IMR-90 (cell line): Measurements from ENCODE around the gene SLC26A5. TPM values are rescaled to one million over a fixed set of nuclear protein-coding genes. Genes with fewer than 3 reads are reported as not detected.

Experiments used
- ATAC-seq: fragments of 200-7000 bp; cut with Tn5 transposase; 2 replicates; pipeline ENCODE4 v1.9.1; 2020; ENCODE audit warnings: low read depth, mild to moderate bottlenecking, moderate library complexity
- BruUV-seq: library from RNA; stranded (reverse); fragments of 400-500 nt; replicated peaks from 2 replicates; lab custom pipeline; 2021; lab: Mats Ljungman, UMichigan
- CTCF ChIA-PET: fragments of 300-600 bp; formaldehyde crosslinking; extraction: SDS; loops from one replicate; lab custom pipeline; 2021; ENCODE audit warnings: antibody characterized with exemption; lab: Yijun Ruan, JAX
- POLR2A ChIA-PET: fragments of 300-600 bp; sonication (Branson Sonifier 250); formaldehyde crosslinking; loops from one replicate; lab custom pipeline; 2022; ENCODE audit warnings: antibody characterized with exemption; ENCODE audit not compliant: unreplicated experiment; lab: Charles Lee
- DNase-seq: peaks from one replicate; pipeline ENCODE4 v3.0.0; 2013
- H2AFZ ChIP-seq: replicated peaks from 2 replicates; pipeline ENCODE3; 2013; ENCODE audit warnings: low read length, mild to moderate bottlenecking; ENCODE audit not compliant: poor library complexity
- H2AK5ac ChIP-seq: 2 replicates; pipeline ENCODE4 v1.6.1; 2013; ENCODE audit warnings: low read depth, low read length, inconsistent platforms
- H2AK9ac ChIP-seq: replicated peaks from 2 replicates; pipeline ENCODE3; 2013; ENCODE audit warnings: mild to moderate bottlenecking, low read depth, low read length, moderate library complexity; ENCODE audit not compliant: poor library complexity
- H2BK120ac ChIP-seq: 2 replicates; pipeline ENCODE4 v1.6.1; 2013; ENCODE audit warnings: low read depth, low read length, inconsistent platforms
- H2BK15ac ChIP-seq: 3 replicates; pipeline ENCODE4 v1.6.1; 2013; ENCODE audit warnings: low read depth, low read length, inconsistent platforms
- H2BK20ac ChIP-seq: 2 replicates; pipeline ENCODE4 v1.6.1; 2013; ENCODE audit warnings: low read depth, mild to moderate bottlenecking, inconsistent platforms, low read length, moderate library complexity
- H2BK5ac ChIP-seq: 2 replicates; pipeline ENCODE4 v1.6.1; 2013; ENCODE audit warnings: mild to moderate bottlenecking, low read depth, low read length, inconsistent platforms; ENCODE audit not compliant: poor library complexity, severe bottlenecking
- H3K14ac ChIP-seq: replicated peaks from 2 replicates; pipeline ENCODE4 v1.6.1; 2013; ENCODE audit warnings: low read depth, low read length, inconsistent platforms
- H3K18ac ChIP-seq: 2 replicates; pipeline ENCODE4 v1.6.1; 2013; ENCODE audit warnings: low read depth, low read length, control low read depth
- H3K23ac ChIP-seq: 2 replicates; pipeline ENCODE4 v1.6.1; 2013; ENCODE audit warnings: low read depth, low read length, inconsistent platforms
- H3K27ac ChIP-seq: 2 replicates; pipeline ENCODE4 v1.5.1; 2013; ENCODE audit warnings: mild to moderate bottlenecking, control low read depth, low read length; ENCODE audit not compliant: insufficient read depth
- H3K27me3 ChIP-seq: 2 replicates; pipeline ENCODE4 v1.6.1; 2013; ENCODE audit warnings: low read length; ENCODE audit not compliant: control insufficient read depth, insufficient read depth
- H3K36me3 ChIP-seq: 2 replicates; pipeline ENCODE4 v1.6.1; 2013; ENCODE audit warnings: low read length, mixed read lengths; ENCODE audit not compliant: control insufficient read depth, insufficient read depth
- H3K4ac ChIP-seq: 2 replicates; pipeline ENCODE4 v1.6.1; 2013; ENCODE audit warnings: low read depth, low read length, inconsistent platforms
- H3K4me1 ChIP-seq: 2 replicates; pipeline ENCODE4 v1.6.1; 2013; ENCODE audit warnings: low read length, mixed read lengths; ENCODE audit not compliant: control insufficient read depth, insufficient read depth
- H3K4me2 ChIP-seq: 2 replicates; pipeline ENCODE4 v1.6.1; 2013; ENCODE audit warnings: low read depth, mild to moderate bottlenecking, control low read depth, low read length, moderate library complexity
- H3K4me3 ChIP-seq: 2 replicates; pipeline ENCODE4 v1.5.1; 2013; ENCODE audit warnings: low read depth, mild to moderate bottlenecking, control low read depth, low read length, moderate library complexity; ENCODE audit not compliant: insufficient read depth
- H3K56ac ChIP-seq: 2 replicates; pipeline ENCODE4 v1.6.1; 2013; ENCODE audit warnings: low read length, inconsistent platforms; ENCODE audit not compliant: insufficient read depth; ENCODE audit errors: extremely low read depth
- H3K79me1 ChIP-seq, 2 experiments: 2 replicates each; pipeline ENCODE4 v1.6.1; 2013; ENCODE audit warnings: low read length in 2 of 2, inconsistent platforms in 1 of 2, low read depth in 1 of 2
- H3K9ac ChIP-seq: 2 replicates; pipeline ENCODE4 v1.6.1; 2013; ENCODE audit warnings: low read depth, low read length, control low read depth
- H3K9me1 ChIP-seq: 2 replicates; pipeline ENCODE4 v1.6.1; 2013; ENCODE audit warnings: low read length, inconsistent platforms; ENCODE audit not compliant: insufficient read depth
- H3K9me3 ChIP-seq: 2 replicates; pipeline ENCODE4 v1.6.1; 2013; ENCODE audit warnings: low read length; ENCODE audit not compliant: control insufficient read depth, insufficient read depth
- H4K20me1 ChIP-seq: 2 replicates; pipeline ENCODE4 v1.6.1; 2013; ENCODE audit warnings: low read length, inconsistent platforms; ENCODE audit not compliant: insufficient read depth
- H4K5ac ChIP-seq: 2 replicates; pipeline ENCODE4 v1.6.1; 2013; ENCODE audit warnings: mild to moderate bottlenecking, low read depth, low read length, control low read depth
- H4K8ac ChIP-seq, 2 experiments: 2 replicates each; pipeline ENCODE4 v1.6.1; 2013; ENCODE audit warnings: low read depth in 2 of 2, low read length in 2 of 2, control low read depth in 1 of 2, inconsistent platforms in 1 of 2
- H4K91ac ChIP-seq: 2 replicates; pipeline ENCODE4 v1.6.1; 2013; ENCODE audit warnings: low read depth, low read length, inconsistent platforms; ENCODE audit not compliant: insufficient read depth
- BHLHE40 ChIP-seq: fragments of 150-350 bp; IDR thresholded peaks from 2 replicates; pipeline ENCODE4 v1.6.1; 2016; ENCODE audit warnings: mild to moderate bottlenecking, low read depth, low read length
- CEBPB ChIP-seq: IDR thresholded peaks from 2 replicates; pipeline ENCODE4 v1.6.1; 2012; ENCODE audit warnings: low read depth, low read length, improper control_type of control experiment
- MAZ ChIP-seq: IDR thresholded peaks from 2 replicates; pipeline ENCODE4 v1.6.1; 2012; ENCODE audit warnings: low read depth, mild to moderate bottlenecking, low read length, improper control_type of control experiment, moderate library complexity, borderline replicate concordance
- MXI1 ChIP-seq: IDR thresholded peaks from 2 replicates; pipeline ENCODE4 v1.6.1; 2012; ENCODE audit warnings: low read depth, mild to moderate bottlenecking, low read length, moderate library complexity, borderline replicate concordance
- POLR2A ChIP-seq: IDR thresholded peaks from 2 replicates; pipeline ENCODE4 v1.6.1; 2012; ENCODE audit warnings: mild to moderate bottlenecking, low read depth, low read length
- RFX5 ChIP-seq: IDR thresholded peaks from 2 replicates; pipeline ENCODE4 v1.8.0; 2012; ENCODE audit warnings: low read depth, mild to moderate bottlenecking, low read length, moderate library complexity
- SMC3 ChIP-seq: fragments of 150-350 bp; IDR thresholded peaks from 2 replicates; pipeline ENCODE4 v1.6.1; 2016; ENCODE audit warnings: low read depth, mild to moderate bottlenecking, antibody characterized with exemption, low read length, moderate library complexity
- WGBS, 2 experiments: methylation state at CpG; one replicate each; pipeline versions ENCODE4 v1.1.5 to v1.1.7; 2013; ENCODE audit warnings: missing lambda C conversion rate in 2 of 2; ENCODE audit not compliant: insufficient read length in 1 of 2; ENCODE audit errors: extremely low coverage in 2 of 2; 5-methylcytosine and 5-hydroxymethylcytosine counted together
- dilution Hi-C: fragments of 300-500 bp; cut with HindIII; formaldehyde crosslinking; loops from one replicate; pipeline ENCODE4 v1.14.3; 2018; ENCODE audit warnings: low sequenced_read_pairs; ENCODE audit not compliant: unreplicated experiment
- in situ Hi-C: fragments of 300-500 bp; cut with MboI; formaldehyde crosslinking; loops from 3 replicates; pipeline ENCODE4 v1.14.3; 2019; ENCODE audit warnings: low sequenced_read_pairs, inconsistent platforms, mixed read lengths
- intact Hi-C: fragments of 100-400 bp; cut with micrococcal nuclease; formaldehyde crosslinking; loops from 2 replicates; pipeline ENCODE4 v1.10.0; 2022
- polyA plus RNA-seq, 3 experiments: library from polyadenylated mRNA; depleted of rRNA; stranded (reverse); fragments of >200 nt; gene quantifications; 2 replicates each; pipeline ENCODE4 v1.2.3, GENCODE V29; 2012; ENCODE audit warnings: low replicate concordance in 1 of 3
- total RNA-seq: library from RNA; depleted of rRNA; stranded (reverse); fragments of >200 nt; gene quantifications from 2 replicates; pipeline ENCODE4 v1.2.3, GENCODE V29; 2012
- TF ChIP-seq, protein P1 (sequence below): fragments of 150-350 bp; IDR thresholded peaks from 2 replicates; pipeline ENCODE4 v1.6.1; 2016; ENCODE audit warnings: low read depth, mild to moderate bottlenecking, low read length, moderate library complexity, borderline replicate concordance
- TF ChIP-seq, protein P2 (sequence below): conservative IDR thresholded peaks from 2 replicates; pipeline ENCODE4 v1.5.1; 2012; ENCODE audit warnings: mild to moderate bottlenecking, low read depth, low read length, improper control_type of control experiment

Gene SLC26A5
- total and polyA plus RNA-seq, 2 of the 4 experiments (the other 2 are of a cell fraction), result not detected

DNA sequence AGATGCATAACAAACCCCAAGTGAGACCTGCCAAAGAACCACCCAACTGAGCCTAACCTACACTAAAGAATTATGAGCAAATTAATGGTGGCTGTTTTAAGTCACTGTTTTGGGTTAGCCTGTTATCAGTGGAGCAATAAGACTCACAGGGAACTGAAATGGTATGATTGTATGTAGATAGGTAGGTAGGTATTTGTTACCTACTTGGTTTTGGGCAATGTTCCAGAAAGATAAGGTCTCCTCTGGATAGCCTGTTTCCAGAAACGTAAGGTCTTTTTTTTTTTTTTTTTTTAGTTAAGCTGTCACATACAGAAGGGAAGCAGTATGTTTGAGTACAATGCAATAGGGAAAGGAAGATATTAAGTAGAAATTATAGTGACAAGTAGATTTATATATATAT, 50.9 kb downstream of the SLC26A5 start:
- no CpG with 5 or more reads among the region's 1 CpG for WGBS, 2 experiments
- Histone ChIP-seq H2BK120ac (no peak overlapping the region), H3K79me1 (no peaks in the 10 kb centered on the region), H3K36me3 (no peaks in the 10 kb centered on the region), H3K14ac (no peak overlapping the region), H3K27me3 (peaks cover 2% of the 10 kb centered on the region), H2BK20ac (no peak overlapping the region), H3K4me3 (no peak overlapping the region), H3K9me1 (no peaks in the 10 kb centered on the region), H3K4ac (no peak overlapping the region), H3K27ac (no peak overlapping the region), H4K20me1 (no peaks in the 10 kb centered on the region), H4K8ac (no peak overlapping the region), H2BK15ac (no peak overlapping the region), H3K9ac (no peak overlapping the region), H3K9me3 (no peaks in the 10 kb centered on the region), H3K18ac (no peak overlapping the region), H3K4me1 (no peaks in the 10 kb centered on the region), H2AK9ac (no peak overlapping the region), H2BK5ac (no peak overlapping the region), H4K5ac (no peak overlapping the region), H3K4me2 (no peak overlapping the region), H3K23ac (no peak overlapping the region), H3K56ac (no peak overlapping the region), H4K91ac (no peak overlapping the region), H2AK5ac (no peak overlapping the region), H2AFZ (no peak overlapping the region)
- ATAC-seq, result no peak
- intact Hi-C loops, result no loop called here
- CTCF ChIA-PET, result no interaction called here
- TF ChIP-seq, protein P1, sequence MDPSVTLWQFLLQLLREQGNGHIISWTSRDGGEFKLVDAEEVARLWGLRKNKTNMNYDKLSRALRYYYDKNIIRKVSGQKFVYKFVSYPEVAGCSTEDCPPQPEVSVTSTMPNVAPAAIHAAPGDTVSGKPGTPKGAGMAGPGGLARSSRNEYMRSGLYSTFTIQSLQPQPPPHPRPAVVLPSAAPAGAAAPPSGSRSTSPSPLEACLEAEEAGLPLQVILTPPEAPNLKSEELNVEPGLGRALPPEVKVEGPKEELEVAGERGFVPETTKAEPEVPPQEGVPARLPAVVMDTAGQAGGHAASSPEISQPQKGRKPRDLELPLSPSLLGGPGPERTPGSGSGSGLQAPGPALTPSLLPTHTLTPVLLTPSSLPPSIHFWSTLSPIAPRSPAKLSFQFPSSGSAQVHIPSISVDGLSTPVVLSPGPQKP, result no peak
- TF ChIP-seq MAZ (no peak), SMC3 (no peak), CEBPB (no peak), POLR2A (no peak), MXI1 (no peak), RFX5 (no peak), BHLHE40 (no peak)
- TF ChIP-seq, protein P2, sequence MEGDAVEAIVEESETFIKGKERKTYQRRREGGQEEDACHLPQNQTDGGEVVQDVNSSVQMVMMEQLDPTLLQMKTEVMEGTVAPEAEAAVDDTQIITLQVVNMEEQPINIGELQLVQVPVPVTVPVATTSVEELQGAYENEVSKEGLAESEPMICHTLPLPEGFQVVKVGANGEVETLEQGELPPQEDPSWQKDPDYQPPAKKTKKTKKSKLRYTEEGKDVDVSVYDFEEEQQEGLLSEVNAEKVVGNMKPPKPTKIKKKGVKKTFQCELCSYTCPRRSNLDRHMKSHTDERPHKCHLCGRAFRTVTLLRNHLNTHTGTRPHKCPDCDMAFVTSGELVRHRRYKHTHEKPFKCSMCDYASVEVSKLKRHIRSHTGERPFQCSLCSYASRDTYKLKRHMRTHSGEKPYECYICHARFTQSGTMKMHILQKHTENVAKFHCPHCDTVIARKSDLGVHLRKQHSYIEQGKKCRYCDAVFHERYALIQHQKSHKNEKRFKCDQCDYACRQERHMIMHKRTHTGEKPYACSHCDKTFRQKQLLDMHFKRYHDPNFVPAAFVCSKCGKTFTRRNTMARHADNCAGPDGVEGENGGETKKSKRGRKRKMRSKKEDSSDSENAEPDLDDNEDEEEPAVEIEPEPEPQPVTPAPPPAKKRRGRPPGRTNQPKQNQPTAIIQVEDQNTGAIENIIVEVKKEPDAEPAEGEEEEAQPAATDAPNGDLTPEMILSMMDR, result no peak
- BruUV-seq, result no TSS peak
- no peak for DNase-seq
- in situ Hi-C loops, result no loop called here
- dilution Hi-C loops, result no loop called here
- POLR2A ChIA-PET, result no interaction called here
